ENCODE data around the gene CDK14.

CDK14 gene

GRCh38 chr7:90568213-90568612 is 27.9 kb upstream of the CDK14 start:
- H3K4me1 ChIP-seq (ENCODE audit: low read length) = no peaks in the 10 kb centered on the region
- no peak overlapping the region for H3K27ac ChIP-seq (ENCODE audit: low read length)
- no peak for DNase-seq
- no peak overlapping the region for H3K9ac ChIP-seq (ENCODE audit: low read length)
- no peaks in the 10 kb centered on the region for H3K9me3 ChIP-seq (replicated peaks; ENCODE audit: insufficient read depth, low read length)
- H3K4me3 ChIP-seq (ENCODE audit: low read length) = no peak overlapping the region
- H3K4me2 ChIP-seq (ENCODE audit: low read depth, low read length) = no peak overlapping the region
- H3K79me2 ChIP-seq (ENCODE audit: low read length) = no peaks in the 10 kb centered on the region
- no peaks in the 10 kb centered on the region for H3K36me3 ChIP-seq (replicated peaks; ENCODE audit: insufficient read depth, low read length)
- H3K27me3 ChIP-seq (replicated peaks; ENCODE audit: insufficient read depth, low read length) = no peaks in the 10 kb centered on the region
- H4K20me1 ChIP-seq (ENCODE audit: insufficient read depth, low read length) = no peaks in the 10 kb centered on the region
- H3K9me2 ChIP-seq (replicated peaks; ENCODE audit: insufficient read depth, low read length) = no peaks in the 10 kb centered on the region
- no peak overlapping the region for H2AFZ ChIP-seq (ENCODE audit: low read length)
- no peak for TF ChIP-seq CTCF (IDR thresholded peaks at IDR 0.05; ENCODE audit: low read length)
- no peak for TF ChIP-seq EZH2 (optimal IDR thresholded peaks at IDR 0.05; ENCODE audit: low read depth, low read length)
- no peak for TF ChIP-seq EZH2phosphoT487 (IDR thresholded peaks at IDR 0.05; ENCODE audit: low read length)
- H3F3A ChIP-seq (ENCODE audit: insufficient read depth, low read length) = no peaks in the 10 kb centered on the region

GRCh38 chr7:90569368-90569767 is 26.8 kb upstream of the CDK14 start:
- Histone ChIP-seq H2AFZ (ENCODE audit: low read length) (no peak overlapping the region), H3K9me2 (replicated peaks; ENCODE audit: insufficient read depth, low read length) (no peaks in the 10 kb centered on the region), H3K9me3 (replicated peaks; ENCODE audit: insufficient read depth, low read length) (no peaks in the 10 kb centered on the region), H3F3A (ENCODE audit: insufficient read depth, low read length) (no peaks in the 10 kb centered on the region), H3K4me1 (ENCODE audit: low read length) (no peaks in the 10 kb centered on the region), H3K27me3 (replicated peaks; ENCODE audit: insufficient read depth, low read length) (no peaks in the 10 kb centered on the region), H4K20me1 (ENCODE audit: insufficient read depth, low read length) (no peaks in the 10 kb centered on the region), H3K27ac (ENCODE audit: low read length) (no peak overlapping the region), H3K9ac (ENCODE audit: low read length) (no peak overlapping the region), H3K4me3 (ENCODE audit: low read length) (no peak overlapping the region), H3K36me3 (replicated peaks; ENCODE audit: insufficient read depth, low read length) (no peaks in the 10 kb centered on the region), H3K79me2 (ENCODE audit: low read length) (no peaks in the 10 kb centered on the region), H3K4me2 (ENCODE audit: low read depth, low read length) (no peak overlapping the region)
- no peak for TF ChIP-seq EZH2 (optimal IDR thresholded peaks at IDR 0.05; ENCODE audit: low read depth, low read length)
- TF ChIP-seq CTCF (IDR thresholded peaks at IDR 0.05; ENCODE audit: low read length) = no peak
- TF ChIP-seq EZH2phosphoT487 (IDR thresholded peaks at IDR 0.05; ENCODE audit: low read length) = no peak
- no peak for DNase-seq

GRCh38 chr7:90570373-90570959 is 25.7 kb upstream of the CDK14 start:
- Histone ChIP-seq H3K27me3 (replicated peaks; ENCODE audit: insufficient read depth, low read length) (no peaks in the 10 kb centered on the region), H3K27ac (ENCODE audit: low read length) (no peak overlapping the region), H3K36me3 (replicated peaks; ENCODE audit: insufficient read depth, low read length) (no peaks in the 10 kb centered on the region), H3K4me3 (ENCODE audit: low read length) (no peak overlapping the region), H3K4me1 (ENCODE audit: low read length) (no peaks in the 10 kb centered on the region), H3K9me2 (replicated peaks; ENCODE audit: insufficient read depth, low read length) (no peaks in the 10 kb centered on the region), H4K20me1 (ENCODE audit: insufficient read depth, low read length) (no peaks in the 10 kb centered on the region), H3F3A (ENCODE audit: insufficient read depth, low read length) (no peaks in the 10 kb centered on the region), H3K9ac (ENCODE audit: low read length) (no peak overlapping the region), H3K4me2 (ENCODE audit: low read depth, low read length) (no peak overlapping the region), H2AFZ (ENCODE audit: low read length) (no peak overlapping the region), H3K9me3 (replicated peaks; ENCODE audit: insufficient read depth, low read length) (no peaks in the 10 kb centered on the region), H3K79me2 (ENCODE audit: low read length) (no peaks in the 10 kb centered on the region)
- DNase-seq = no peak
- TF ChIP-seq CTCF (IDR thresholded peaks at IDR 0.05; ENCODE audit: low read length) (no peak), EZH2 (optimal IDR thresholded peaks at IDR 0.05; ENCODE audit: low read depth, low read length) (no peak), EZH2phosphoT487 (IDR thresholded peaks at IDR 0.05; ENCODE audit: low read length) (no peak)
